ENCODE results near the gene SFXN1.
"Not testable (repeated sequence)": the region's sequence is repeated elsewhere in the genome, so short reads cannot be mapped to it uniquely, and the experiment has no call there.

SFXN1 gene

GRCh38 chr5:175501759-175502158 is 23.4 kb downstream of the SFXN1 start:
- DNase-seq: no peak

- DNase-seq: peak; percentile 52
Observed at GRCh38 chr5:175507671-175508070, 29.3 kb downstream of the SFXN1 start.

GRCh38 chr5:175508896-175509295 is 30.5 kb downstream of the SFXN1 start:
- DNase-seq: no peak

DNA sequence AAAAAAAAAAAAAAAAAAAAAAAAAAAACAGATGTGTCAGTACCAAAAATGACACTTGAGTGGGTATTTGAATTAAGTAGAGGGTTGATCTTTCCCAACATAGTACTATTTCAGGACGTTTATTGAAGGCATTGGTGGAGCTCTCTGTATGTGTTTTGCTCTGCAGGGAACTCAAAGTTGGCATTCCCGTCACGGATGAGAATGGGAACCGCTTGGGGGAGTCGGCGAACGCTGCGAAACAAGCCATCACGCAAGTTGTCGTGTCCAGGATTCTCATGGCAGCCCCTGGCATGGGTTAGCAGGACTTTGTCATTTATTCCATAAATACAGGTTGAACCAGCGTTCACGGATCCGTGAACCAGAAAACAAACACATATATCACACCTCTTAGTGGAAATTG is 34.9 kb downstream of the SFXN1 start:
- DNase-seq: no peak

GRCh38 chr5:175513726-175514125 is 35.4 kb downstream of the SFXN1 start:
- DNase-seq: no peak

- DNase-seq: no peak
Observed at GRCh38 chr5:175516933-175517823, 38.8 kb downstream of the SFXN1 start.

DNA sequence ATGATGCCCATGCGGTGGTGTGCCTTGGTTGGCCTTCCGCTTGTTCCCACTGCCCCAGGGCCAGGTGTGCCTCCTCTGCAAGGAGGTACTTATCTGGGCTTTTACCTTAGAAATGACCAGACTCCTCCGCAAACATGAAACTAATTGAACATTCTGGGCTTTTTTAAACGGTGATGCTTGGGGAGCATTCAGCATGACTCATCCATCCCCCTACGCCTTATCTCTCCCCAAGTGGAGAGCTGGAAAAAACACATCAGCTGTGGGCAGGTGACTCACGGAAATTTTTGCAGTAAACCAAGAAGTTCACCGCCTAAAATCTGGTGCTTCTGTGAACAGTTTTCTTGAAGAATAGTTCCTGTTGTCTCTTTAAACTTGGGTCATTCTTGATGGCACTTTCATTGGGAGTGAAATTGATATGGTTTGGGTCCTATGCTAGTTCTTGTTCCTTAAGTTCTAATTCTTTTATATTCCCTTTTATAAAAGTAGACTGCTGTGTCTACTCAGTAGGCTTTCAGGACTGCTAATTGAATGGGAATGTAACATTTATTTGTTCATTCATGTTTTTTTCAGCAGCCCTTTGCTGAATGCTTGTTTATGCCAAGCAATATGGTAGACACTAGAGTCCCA is 39.6 kb downstream of the SFXN1 start:
- DNase-seq: peak; percentile 91

DNA sequence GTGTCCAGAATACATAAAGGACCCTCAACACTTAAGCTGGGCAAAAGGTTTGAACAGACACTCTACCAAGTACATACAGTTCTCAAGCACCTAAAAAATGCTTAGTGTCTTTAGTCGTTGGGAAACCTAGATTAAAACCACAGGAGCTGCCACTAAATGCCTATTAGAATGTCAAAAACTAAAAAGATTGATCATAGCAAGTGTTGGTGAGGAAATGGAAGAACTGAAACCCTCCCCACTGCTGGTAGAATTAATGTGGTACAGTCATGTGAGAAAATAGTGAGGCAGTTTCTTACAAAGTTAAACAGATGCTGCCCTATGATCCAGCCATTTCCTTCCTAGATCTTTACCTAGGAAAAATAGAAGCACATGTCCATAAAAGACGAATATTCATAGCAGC is 40.6 kb downstream of the SFXN1 start:
- no peak for DNase-seq

GRCh38 chr5:175520321-175520720 is 42.0 kb downstream of the SFXN1 start:
- peak; percentile 70 for DNase-seq

- no peak for DNase-seq
Observed at GRCh38 chr5:175520873-175521272, 42.5 kb downstream of the SFXN1 start.

DNA sequence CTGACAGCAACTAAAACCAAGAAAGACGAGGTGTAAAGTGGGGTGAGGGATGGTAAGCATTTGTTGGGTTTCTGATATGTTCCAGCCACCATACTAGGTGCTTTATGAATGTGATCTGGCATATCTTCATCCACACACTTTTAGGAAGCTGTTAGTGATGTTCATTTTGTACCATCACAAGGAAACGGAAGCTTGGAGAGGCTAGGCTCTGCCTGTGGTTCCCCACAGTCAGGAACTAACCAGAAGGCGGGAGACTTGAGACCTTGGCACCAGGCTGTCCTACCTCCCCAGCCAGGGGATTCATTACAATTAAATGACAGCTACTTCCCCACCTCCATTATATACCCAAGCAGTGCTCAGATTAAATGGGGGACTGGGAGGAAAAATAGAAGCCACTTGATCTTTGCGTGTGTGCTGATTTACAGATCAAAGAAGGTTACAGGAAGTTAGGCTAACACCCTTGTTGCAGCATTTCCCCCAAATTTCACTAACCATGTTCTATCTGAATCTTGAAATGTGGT is 43.0 kb downstream of the SFXN1 start:
- DNase-seq: peak; percentile 61

GRCh38 chr5:175523292-175523691 is 44.9 kb downstream of the SFXN1 start:
- DNase-seq: no peak

- no peak for DNase-seq
Observed at GRCh38 chr5:175524211-175524610, 45.9 kb downstream of the SFXN1 start.

DNA sequence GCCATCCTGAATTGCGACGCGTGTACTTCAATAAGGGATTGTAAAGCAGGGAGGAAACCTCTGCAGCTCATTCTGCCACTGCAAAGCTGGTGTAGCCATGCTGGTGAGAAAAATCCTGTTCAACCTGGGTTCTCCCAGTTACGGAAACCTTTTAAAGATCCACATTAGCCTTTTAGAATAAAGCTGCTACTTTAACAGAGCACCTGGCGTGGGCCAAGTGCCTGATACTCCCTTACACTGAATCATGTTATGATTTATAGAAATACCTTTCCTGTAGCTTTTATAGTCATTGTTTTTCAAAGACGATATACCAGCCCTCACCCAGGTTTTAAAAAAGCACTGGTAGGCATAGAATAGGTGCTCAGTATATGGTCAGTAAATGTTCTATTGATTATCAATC is 48.3 kb downstream of the SFXN1 start:
- DNase-seq: no peak

GRCh38 chr5:175531361-175531760 is 53.0 kb downstream of the SFXN1 start:
- no peak for DNase-seq

- peak; percentile 87 for DNase-seq
Observed at GRCh38 chr5:175534070-175534932, 55.9 kb downstream of the SFXN1 start.

GRCh38 chr5:175535331-175535730 is 57.0 kb downstream of the SFXN1 start:
- not testable (repeated sequence) for DNase-seq

DNA sequence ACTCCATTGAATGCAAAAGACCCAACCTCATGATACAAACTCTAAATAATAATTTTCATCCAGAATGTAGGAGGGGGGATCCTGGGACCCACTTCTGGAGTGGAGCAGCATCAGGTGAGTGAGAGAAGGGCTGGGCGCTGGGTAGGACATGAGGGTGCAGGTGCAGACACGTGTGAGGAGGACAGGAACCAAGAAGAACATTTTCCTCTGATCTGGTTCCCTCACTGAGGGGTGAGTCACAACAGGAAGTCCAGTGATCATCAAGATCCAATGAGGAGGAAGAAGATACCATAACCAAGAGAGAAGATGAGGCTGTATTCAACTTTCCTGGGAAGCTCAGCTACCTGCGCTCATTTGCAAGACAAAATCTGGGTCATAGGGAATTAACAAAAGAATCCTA is 57.4 kb downstream of the SFXN1 start:
- no peak for DNase-seq

DNA sequence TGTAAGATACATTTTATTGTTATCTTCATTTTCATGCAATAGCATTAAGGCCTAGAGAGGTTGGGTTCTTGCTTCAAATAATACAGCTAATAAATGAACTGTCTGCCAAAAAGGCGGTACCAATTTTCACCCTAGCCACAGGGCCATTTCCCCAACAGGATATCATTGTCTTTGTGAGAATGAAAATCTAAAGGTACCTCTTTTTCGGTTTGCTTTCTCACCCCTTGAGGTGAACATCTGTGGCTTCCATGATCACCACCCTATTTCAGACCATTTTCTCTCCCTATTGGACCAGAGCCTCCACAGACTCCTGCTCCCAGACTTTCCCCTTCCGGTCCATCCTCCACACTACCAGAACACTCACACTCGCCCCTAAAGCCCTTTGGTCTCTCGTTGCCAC is 60.2 kb downstream of the SFXN1 start:
- no peak for DNase-seq

DNA sequence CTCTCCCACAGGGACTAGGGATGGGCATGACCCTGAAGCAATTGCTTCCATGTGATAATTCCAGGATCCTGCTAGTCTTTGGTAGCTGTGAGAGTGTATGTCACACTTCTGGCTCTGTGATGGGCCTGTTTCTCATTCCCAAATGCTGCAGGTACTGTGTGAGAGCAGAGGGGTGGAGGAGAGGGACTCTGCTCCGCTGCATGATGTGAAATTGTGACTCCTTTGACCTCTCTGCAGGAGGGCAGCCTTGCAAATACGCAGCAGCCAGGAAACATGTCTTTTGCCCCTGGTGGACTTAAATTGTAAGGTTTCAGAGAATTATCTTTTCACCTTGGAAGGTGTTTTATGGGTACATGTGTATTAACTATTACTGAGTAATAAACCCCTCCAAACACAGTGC is 61.6 kb downstream of the SFXN1 start:
- DNase-seq: no peak

- no peak for DNase-seq
Observed at GRCh38 chr5:175541264-175541663, 62.9 kb downstream of the SFXN1 start.

- peak; percentile 58 for DNase-seq
Observed at GRCh38 chr5:175542232-175542965, 64.0 kb downstream of the SFXN1 start.

GRCh38 chr5:175542966-175543235 is 64.5 kb downstream of the SFXN1 start:
- DNase-seq: no peak

Data from stimulated activated CD4-positive, alpha-beta T cell treated with anti-CD3 and anti-CD28 coated beads, Interleukin-1b, Interleukin-23, amount 100 ng/mL, for 48 hours (primary cell).